HEK293T (cell line): ENCODE results near the gene ATG9B.

Experiments used
- ARNT ChIP-seq: fragments of 450-650 bp; IDR thresholded peaks from 2 replicates; pipeline ENCODE4 v1.6.1; 2017; ENCODE audit warnings: mild to moderate bottlenecking
- BHLHE40 ChIP-seq: fragments of 450-650 bp; IDR thresholded peaks from 2 replicates; pipeline ENCODE4 v1.6.1; 2016; ENCODE audit warnings: mild to moderate bottlenecking, moderate library complexity, borderline replicate concordance
- CTBP1 ChIP-seq: fragments of 450-650 bp; IDR thresholded peaks from 2 replicates; pipeline ENCODE4 v1.6.1; 2016; ENCODE audit warnings: borderline replicate concordance
- FOXA1 ChIP-seq: fragments of 450-650 bp; IDR thresholded peaks from 2 replicates; pipeline ENCODE4 v1.6.1; 2016; ENCODE audit warnings: mild to moderate bottlenecking
- FOXK2 ChIP-seq: fragments of 450-650 bp; IDR thresholded peaks from 2 replicates; pipeline ENCODE4 v1.6.1; 2016; ENCODE audit warnings: mild to moderate bottlenecking
- FOXM1 ChIP-seq: fragments of 450-650 bp; IDR thresholded peaks from 2 replicates; pipeline ENCODE4 v1.6.1; 2017; ENCODE audit warnings: mild to moderate bottlenecking, borderline replicate concordance
- L3MBTL2 ChIP-seq: fragments of 450-650 bp; conservative IDR thresholded peaks from 2 replicates; pipeline ENCODE4 v1.6.1; 2016; ENCODE audit warnings: mild to moderate bottlenecking
- SP1 ChIP-seq: fragments of 450-650 bp; IDR thresholded peaks from 2 replicates; pipeline ENCODE4 v1.6.1; 2017
- SUZ12 ChIP-seq: fragments of 450-650 bp; IDR thresholded peaks from 2 replicates; pipeline ENCODE4 v1.6.1; 2016; ENCODE audit warnings: mild to moderate bottlenecking
- TARDBP ChIP-seq: fragments of 450-650 bp; IDR thresholded peaks from 2 replicates; pipeline ENCODE4 v1.6.1; 2016
- ZNF384 ChIP-seq: fragments of 450-650 bp; IDR thresholded peaks from 2 replicates; pipeline ENCODE4 v1.6.1; 2016

GRCh38 chr7:150997817-150998216, 26.5 kb downstream of the ATG9B start:
- no peak for TF ChIP-seq ZNF384
- TF ChIP-seq BHLHE40 = no peak
- TF ChIP-seq CTBP1 = no peak
- TF ChIP-seq SUZ12 = no peak
- no peak for TF ChIP-seq FOXK2
- TF ChIP-seq TARDBP = no peak
- TF ChIP-seq SP1 = no peak
- TF ChIP-seq FOXM1 = no peak
- TF ChIP-seq L3MBTL2 = no peak
- TF ChIP-seq ARNT = no peak
- TF ChIP-seq FOXA1 = no peak
